ENCODE data around the gene APOL4.

- TF ChIP-seq, protein P1, sequence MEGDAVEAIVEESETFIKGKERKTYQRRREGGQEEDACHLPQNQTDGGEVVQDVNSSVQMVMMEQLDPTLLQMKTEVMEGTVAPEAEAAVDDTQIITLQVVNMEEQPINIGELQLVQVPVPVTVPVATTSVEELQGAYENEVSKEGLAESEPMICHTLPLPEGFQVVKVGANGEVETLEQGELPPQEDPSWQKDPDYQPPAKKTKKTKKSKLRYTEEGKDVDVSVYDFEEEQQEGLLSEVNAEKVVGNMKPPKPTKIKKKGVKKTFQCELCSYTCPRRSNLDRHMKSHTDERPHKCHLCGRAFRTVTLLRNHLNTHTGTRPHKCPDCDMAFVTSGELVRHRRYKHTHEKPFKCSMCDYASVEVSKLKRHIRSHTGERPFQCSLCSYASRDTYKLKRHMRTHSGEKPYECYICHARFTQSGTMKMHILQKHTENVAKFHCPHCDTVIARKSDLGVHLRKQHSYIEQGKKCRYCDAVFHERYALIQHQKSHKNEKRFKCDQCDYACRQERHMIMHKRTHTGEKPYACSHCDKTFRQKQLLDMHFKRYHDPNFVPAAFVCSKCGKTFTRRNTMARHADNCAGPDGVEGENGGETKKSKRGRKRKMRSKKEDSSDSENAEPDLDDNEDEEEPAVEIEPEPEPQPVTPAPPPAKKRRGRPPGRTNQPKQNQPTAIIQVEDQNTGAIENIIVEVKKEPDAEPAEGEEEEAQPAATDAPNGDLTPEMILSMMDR (IDR thresholded peaks at IDR 0.05; ENCODE audit: low read length): no peak
- TF ChIP-seq EZH2 (IDR thresholded peaks at IDR 0.05; ENCODE audit: borderline replicate concordance, low read length): no peak
These were observed 50.5 kb downstream of the APOL4 start for GRCh38 chr22:36151006-36151595.

Measured in OCI-LY1 (cell line).